Stimulated activated CD8-positive, alpha-beta memory T cell treated with anti-CD3 and anti-CD28 coated beads, Interleukin-15, amount 100 ng/mL, for 4 hours (primary cell): ENCODE measurements around the gene FABP7.
"Not testable (repeated sequence)": the region's sequence is repeated elsewhere in the genome, so short reads cannot be mapped to it uniquely, and the experiment has no call there.

ENCODE experiments used
- DNase-seq, 2 donors: peaks; one replicate each; pipeline ENCODE4 v3.0.0-alpha.2; 2020; ENCODE audit warnings: low read depth in 2 of 2

The FABP7 gene

DNA sequence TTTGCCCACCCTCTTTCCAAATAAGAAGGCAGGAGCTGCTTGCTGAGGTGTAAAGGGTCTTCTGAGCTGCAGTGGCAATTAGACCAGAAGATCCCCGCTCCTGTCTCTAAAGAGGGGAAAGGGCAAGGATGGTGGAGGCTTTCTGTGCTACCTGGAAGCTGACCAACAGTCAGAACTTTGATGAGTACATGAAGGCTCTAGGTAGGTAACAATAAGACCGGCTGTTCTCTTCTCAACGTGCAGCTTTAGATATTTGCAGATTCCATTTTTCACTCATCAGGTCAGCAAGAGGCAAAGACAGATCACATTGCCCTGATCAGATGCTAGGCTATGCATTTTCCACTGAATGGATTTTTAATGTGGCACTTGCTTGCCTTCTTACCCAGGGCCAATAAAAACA lies at the start of gene FABP7:
Gene FABP7, plus strand, starts transcription at position 50 of the 400 bp plus-strand sequence. Its CDS starts 79 bp downstream, at position 129.
- no peak for DNase-seq

DNA sequence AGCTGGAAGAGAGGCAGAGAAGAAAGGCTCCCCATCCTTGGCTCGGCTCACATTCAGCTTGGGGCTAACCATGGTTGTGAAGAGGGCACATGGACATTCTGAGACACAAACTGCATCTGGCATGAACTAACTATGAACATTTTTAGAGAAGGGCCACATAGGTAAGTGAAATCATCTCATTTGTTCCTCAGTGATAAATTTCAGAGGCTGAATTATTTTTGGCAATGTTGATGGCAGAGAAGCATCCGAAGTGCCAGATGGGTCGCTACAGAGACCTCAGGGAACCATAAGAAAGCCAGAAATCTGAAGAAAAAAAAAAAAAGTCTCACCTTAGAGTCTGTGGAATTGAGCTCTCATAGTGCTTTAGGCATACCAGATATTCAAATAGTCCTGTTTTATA lies 49.2 kb upstream of the FABP7 start:
- DNase-seq, result no peak

DNA sequence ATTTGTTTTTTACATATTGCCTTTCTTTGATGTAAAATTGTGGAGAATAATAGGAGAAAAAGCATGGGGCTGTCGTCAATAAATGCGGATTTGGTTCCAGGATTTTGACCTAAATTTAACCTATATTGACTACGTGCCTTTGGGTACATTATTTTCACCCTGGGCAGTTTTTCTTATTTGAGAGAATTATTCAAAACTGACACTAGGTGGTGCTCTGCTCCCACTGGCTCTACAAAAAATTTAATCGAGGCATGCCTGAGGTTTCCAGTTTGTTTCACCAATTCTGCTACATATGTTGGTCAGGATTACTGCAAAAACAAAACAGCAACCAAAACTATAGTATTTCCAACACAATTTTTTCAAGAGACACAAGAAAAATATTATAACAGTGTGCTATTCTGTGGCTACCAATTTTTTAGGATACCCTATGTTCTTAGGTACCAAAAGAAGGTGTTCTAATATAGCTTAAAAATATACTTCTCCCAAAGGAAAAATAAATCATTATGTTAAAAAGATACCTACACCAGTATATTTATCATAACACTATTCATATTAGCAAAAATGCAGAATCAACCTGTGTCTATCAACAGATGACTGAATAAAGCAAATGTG lies 48.6 kb upstream of the FABP7 start:
- no peak for DNase-seq

DNA sequence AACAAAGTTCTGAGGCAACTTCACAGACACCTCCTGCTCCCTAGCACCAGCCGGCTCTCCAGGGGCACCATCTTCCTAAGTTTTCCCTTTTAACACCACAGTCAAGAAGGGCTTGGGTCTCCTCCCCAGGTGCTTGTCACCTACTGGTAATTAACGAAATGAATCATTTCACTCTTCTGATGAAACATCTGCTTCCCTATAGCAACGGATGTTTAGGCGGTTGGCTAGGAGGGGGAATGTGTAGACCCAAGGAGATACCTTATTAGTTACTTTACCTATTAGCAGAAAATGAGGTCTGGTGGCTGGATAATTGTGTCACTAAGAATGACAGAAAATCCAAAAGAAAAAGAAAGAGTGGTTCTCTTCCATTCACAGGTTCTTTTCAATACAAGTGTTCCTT lies 46.3 kb upstream of the FABP7 start:
- no peak for DNase-seq

DNA sequence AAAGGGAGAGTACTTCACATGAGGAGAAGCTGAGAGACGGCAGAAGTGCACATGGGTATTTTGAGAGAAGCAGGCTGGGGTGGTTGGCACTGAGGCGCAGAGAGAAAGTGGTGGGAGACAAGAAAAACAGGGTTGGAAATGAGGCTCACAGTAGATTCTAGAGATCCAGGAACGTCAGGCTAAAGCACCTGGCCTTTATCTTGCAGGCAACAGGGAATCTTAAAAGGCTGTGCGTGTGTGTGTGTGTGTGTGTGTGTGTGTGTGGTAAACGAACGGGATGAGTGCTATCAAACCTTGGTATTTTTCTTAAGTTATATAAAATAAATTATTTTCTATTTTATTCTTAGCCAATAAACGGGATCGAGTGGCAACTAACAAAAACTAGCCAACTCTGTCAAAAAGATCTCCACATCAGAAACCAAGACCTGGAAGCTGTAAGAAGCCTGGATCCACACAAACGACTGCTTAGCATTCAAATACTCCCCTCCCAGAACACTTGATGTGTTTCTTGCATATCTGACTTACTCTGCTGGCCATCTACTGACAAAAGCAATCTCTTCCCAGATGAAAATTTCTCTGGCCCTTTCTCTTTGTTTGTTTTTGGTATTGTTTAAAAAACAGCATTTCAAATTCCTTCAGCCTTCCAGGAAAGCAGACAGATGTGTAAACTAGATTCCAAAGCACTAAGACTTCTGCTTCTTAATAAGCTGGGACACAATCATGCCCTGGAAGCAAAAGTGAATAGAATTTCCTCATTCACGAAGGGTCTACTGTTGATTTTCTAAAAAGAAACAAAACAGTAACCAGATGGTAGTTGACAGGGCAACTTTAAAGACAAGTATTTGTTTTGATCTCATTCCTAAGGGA lies 44.8 kb upstream of the FABP7 start:
- DNase-seq, result no peak

DNA sequence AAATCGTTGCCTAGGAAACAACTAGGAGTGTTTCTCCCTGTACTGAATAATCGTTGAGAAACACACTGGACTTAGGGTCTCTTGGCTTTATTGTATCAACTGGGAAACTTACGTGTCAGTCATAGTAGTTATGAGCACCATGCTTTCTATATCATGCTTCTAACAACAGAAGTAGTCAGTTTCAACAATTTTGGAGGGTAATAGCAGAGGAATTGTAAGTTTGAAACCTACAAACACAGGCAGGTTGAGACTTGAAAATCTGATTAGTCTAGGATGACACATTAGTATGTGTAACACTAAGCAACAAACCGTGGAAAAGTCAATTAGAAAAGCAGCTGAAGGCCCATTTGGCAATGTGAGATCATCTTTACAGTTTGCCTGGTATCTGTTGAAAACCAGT lies 43.9 kb upstream of the FABP7 start:
- DNase-seq, result no peak

DNA sequence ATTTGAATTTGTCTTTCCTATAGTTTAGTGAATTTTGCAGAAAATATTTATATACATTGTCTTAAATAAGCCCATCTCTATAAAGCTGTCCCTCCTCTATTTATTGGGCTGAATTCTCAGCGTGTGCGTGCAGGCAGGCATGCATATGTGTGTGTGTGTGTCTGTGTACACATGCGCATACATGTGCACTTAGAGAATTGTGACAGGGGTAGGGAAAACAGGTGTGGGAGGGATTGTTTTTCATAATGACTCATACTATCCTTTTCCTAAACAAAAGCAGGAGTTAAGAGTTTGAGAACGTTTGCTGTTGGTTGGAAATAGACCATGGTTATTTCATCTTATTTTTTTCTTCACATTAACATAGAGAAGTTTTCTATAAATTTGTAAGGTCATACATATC lies 43.4 kb upstream of the FABP7 start:
- DNase-seq, result no peak

DNA sequence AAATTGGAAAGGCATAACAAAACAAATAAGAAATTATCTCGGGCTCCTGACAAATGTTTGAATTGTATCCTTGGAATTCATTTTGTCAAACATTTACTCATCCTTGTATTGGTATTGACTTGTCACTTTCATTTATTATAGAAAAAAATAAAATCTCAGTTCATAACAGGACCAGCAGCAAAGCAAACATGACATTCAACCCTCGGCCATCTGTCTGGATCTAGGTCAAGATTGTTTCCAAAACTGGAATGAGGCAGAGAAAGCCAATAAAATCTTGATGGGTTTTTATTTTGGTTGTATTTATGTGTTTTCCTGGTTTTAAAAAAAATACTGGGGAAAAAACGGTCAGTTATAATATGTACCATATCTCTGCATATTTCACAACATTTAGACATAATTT lies 42.9 kb upstream of the FABP7 start:
- no peak for DNase-seq

DNA sequence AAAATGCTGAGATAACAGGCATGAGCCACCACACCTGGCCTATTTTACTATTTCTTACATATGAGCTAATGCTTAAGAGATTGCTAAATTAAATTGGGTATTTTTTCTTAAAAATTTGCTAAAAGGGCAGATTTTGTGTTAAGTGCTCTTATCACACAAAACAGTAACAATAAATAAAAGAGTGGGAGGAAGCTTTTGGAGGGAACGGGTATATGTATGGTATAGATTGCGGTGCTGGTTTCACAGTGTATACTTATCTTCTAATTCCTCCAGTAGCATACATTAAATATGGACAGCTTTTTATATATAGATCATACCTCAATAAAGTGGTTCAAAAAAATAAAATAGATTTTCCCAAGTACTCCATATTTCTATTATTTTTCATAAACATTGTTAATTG lies 39.4 kb upstream of the FABP7 start:
- DNase-seq, result no peak

DNA sequence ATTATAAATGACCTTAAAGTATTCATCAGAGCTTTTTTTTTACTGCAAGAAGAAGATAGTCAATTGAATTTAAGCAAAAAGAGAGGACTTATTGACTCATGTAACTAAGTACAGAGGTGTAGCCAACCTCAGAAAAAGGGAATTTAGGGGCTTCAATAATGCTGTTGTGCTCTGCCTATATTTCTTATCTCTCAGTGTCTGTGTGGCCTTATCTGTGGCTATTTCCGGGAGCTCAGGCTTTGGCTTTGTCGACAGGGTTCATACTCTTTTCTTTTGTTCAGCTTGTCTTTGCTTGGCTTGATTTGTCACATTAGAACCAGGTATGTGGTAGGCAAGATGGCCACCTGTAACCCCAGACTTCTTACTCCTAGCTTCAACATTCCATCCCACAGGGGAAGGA lies 38.6 kb upstream of the FABP7 start:
- no peak for DNase-seq

DNA sequence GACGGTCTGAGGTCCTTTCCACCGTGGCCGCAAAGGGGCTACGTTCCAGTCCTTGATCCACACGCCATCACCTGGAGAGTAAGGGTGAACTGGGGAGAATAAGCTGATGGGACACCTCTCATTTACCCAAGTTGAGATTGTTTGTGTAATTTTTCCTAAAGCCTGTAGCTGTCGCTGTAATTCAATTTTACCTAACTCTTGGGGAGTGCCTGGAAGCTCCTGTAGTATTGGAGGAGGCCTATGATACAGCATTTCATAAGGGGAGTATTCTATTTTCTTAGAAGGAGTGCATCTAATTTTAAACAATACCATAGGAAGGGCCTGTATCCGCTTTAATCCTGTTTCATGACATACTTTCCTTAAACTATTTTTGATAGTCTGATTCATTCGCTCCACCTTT lies 35.3 kb upstream of the FABP7 start:
- not testable (repeated sequence) for DNase-seq

DNA sequence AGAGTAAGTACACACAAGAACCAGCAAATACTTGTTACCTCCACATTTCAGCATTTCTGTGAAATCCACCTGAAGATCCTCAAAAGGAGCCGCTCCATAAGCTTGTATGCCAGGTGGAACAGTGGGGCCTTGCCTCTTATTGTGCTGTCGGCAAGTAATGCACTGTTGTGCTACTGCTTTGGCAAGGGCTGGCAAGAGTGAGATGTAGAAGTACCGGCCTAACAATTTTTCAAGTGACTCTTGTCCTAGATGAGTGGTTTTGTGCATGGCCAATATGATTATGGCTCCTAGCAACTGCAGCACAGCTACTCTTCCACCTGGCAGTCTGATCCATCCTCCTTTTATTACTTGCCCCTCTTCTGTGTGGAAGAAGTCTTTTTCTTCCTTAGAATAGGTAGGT lies 34.7 kb upstream of the FABP7 start:
- DNase-seq, result not testable (repeated sequence)

DNA sequence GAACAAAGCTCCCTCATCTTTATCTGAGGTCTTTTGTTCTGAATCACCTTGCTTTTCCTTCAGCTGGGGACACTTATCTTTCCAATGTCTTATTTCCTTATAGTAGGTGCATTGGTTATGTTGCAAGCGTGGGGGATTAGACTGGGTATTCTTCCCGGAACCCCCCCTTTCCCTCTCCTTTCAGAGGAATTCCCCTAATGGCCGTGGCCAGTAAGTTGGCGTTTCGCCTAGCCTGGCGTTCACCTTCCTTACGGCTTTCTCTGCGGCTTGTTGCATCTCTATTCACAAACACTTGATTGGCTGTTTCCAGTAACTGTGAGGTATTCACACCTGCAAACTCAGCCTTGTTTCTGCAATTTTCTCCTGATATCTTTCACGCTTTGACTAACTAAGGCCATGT lies 32.8 kb upstream of the FABP7 start:
- no peak for DNase-seq

DNA sequence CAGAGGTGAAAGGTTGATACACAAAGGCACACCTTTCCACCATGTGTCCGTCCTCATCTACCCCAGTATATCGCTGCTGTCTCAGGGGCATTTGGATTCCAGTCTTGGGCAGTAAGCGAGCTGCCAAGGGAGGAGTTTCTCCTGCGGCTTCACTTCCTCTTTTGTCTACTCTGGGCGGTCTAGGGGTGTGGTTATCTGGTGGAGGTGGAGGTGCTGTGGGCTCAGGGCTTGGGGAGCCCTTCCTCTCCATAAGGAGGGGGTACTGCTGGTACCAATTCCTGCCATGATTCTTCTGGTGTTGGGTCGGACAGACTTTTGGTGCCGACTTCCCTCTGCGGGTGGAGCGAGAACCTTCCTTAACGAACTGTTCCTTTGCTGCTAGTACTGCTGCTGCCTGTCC lies 31.9 kb upstream of the FABP7 start:
- DNase-seq, result no peak

DNA sequence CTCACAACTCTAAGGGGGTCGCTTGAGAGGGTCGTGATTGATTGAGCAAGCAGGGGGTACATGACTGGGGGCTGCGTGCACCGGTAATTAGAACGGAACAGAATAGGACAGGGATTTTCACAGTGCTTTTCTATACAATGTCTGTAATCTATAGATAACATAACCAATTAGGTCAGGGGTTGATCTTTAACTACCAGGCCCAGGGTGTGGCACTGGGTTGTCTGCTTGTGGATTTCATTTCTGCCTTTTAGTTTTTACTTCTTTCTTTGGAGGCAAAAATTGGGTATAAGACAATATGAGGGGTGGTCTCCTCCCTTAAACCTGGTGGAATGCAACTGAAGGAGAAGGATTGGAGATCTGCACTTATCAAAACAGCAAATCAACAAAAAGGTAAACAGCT lies 30.6 kb upstream of the FABP7 start:
- not testable (repeated sequence) for DNase-seq

DNA sequence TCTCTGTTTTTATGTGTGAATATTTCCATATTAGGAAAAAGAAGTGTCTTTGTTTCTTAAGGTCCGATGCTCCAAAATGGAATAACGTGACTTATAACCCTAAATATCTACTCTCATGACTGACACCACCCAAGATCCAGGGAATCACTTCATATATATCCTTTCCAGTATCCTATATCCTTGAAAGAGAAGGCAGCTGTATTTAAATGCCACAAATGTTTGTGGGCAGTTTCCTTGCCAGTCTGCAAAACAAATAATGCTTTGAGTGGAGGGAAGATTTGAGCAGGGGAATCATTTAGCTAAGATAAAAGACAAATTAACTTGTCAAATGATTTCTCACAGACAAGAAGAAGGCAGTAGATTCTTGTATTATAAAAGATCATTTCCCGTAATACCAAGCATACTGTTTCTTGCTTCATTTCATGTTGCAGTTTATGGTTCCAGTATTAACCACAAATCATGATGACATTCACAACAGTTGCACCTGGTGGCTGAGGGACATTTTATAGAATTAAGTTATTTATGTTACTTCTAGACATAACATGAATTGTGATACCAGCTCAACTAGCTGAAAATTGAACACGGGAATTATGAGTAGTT lies 30.0 kb upstream of the FABP7 start:
- DNase-seq, result no peak

DNA sequence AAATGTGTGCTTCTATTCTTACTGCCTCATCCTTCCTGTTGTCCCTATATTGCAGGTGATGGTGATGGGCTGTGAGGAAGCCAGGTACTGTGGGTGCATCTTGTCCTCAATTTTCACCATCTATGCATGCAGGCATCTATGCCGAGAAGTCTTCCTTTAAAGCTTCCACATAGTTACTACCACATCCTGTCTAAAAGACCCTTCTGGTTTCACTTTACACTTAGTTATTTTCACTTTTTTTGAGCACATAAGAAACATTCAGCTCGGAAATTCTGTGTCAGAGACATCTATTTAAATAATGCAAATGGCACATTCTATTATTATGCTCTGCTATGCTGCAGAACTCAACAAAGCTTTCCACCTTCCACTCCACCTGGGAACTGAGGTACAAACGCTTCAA lies 28.2 kb upstream of the FABP7 start:
- DNase-seq, result no peak

DNA sequence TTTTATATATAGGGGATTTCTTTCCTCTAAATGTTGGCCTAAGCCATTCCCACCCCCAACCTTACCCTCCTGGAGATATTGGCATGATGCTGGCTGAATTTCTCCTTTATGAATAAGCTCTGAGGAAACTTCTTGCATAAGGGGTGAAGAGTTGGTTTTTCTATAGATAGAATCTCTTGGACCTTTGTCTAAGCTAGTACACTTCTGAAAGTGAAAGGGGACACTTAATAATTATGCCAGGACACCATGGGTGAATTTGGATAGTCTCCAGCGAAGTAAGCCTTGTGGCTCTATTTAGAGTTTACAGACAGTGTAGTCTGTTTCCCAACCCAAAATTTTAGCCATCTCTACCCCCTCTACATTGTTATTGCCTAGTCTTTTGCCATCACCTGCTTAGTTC lies 27.1 kb upstream of the FABP7 start:
- no peak for DNase-seq

DNA sequence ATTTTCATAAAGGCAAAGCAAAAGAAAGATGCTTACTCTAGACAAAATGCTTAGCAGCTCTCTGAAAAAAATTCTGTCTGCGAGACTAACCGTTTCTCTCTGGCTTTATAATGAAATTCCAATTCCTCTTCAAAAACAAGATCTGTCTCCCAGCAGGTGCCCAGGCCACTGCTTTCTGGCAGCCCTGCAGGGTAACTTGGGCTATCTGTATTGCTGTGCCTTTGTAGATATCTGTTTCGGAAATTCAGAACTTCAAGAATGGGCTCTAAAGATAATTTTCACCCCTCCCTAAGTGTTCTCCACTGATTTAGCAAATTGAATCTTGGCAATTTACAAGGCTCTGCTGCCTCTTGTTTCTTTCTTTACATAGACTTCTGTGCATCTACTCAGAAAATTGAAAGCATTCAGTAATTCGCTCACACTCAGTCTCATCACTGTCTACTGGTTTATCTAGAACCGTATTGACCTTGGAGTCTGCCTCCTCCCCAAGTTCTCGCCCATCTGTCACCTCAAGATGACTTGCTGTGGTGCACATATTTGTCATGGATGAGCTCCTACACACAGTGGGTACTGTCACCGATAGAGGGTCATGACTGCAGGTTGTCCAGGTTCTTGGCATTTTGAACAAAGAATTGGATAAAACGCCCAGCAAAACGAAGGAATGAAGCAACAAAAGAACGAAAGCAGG lies 26.4 kb upstream of the FABP7 start:
- no peak for DNase-seq

DNA sequence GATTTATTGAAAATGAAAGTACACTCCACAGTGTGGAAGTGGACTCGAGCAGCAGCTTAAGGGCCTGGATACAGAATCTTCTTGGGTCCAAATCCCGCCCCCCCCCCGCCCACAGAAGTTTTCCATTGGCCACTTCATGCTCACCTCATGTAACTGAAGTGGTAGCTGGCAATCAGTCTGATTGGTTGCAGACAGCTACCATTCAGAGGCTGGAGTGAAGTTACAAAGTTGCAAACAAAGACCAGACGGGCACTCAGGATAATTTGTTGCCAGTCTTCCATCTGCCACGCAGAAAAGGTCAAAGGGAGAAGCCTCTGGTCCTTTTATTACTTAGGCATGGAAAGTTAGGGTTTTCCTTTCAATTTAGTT lies 25.8 kb upstream of the FABP7 start:
- no peak for DNase-seq

DNA sequence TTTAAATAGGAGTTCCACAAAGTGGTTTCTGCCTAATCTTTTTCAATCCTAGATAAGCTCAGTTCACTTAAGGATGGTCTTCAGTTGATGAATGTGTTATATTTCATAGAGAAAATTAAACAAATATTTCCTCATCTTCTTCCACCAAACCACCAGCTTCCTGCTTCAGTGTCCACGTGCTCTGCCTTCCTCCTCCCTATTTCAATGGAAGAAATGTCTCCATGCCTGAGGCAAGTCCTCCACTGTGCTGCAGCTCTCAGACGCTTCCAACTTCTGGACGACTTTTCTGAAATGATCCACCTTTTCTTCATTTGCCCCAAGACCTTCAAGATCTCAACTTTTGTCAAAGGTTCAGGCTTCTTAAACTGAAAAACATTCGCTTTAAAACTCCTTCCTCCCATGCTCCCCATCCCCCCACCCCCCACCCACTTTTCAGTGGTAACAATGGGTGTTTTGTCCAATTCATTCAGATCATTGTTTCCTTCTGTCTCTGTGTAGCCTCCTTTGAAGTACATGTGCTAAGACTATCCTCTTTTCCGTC lies 25.3 kb upstream of the FABP7 start:
- no peak for DNase-seq

DNA sequence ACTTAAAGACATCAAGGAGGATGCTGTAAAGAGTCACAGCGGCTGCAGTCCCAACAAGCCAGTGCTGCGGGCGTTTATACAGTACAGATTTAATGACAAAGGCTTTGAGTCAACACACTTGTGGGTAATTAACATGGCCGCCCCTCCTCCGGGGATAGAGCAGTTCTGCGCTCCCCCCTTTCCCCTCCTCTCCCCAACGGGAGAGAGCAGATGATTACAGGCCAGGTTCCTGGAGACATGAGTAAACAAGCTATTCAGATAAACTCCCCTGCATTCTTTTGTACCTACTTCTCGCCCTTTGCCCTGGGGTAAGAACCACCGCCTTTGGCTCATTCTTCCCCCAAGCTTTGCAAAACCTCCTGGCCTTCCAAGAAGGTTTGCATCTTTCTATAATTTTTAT lies 23.6 kb upstream of the FABP7 start:
- no peak for DNase-seq
